EL (cell line): Measurements from ENCODE around the gene CRNKL1.
A peak's percentile ranks its signal among the peaks of the same experiment; 100 is the strongest.
"Not testable (repeated sequence)": the region's sequence is repeated elsewhere in the genome, so short reads cannot be mapped to it uniquely, and the experiment has no call there.

ENCODE experiments used
- DNase-seq: peaks from one replicate; pipeline ENCODE4 v3.0.0-alpha.2; 2016

Gene CRNKL1

DNA sequence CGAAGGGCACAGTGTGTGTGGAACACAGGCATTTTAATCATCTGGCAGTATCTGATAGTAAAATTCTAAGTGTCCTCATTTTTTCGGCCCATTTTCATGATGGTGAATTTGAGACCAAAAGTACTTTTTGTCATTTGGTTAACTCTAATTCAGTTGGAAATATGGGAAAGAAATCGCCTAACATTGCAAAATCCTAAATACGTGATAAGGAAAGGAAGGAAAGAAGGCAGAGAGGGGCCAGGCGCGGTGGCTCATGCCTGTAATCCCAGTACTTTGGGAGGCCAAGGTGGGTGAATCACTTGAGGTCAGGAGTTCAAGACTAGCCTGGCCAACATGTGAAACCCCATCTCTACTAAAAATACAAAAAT, 48.3 kb downstream of the CRNKL1 start:
- not testable (repeated sequence) for DNase-seq

- DNase-seq = no peak
Measured at GRCh38 chr20:20003031-20003954, 49.0 kb downstream of the CRNKL1 start.

DNA sequence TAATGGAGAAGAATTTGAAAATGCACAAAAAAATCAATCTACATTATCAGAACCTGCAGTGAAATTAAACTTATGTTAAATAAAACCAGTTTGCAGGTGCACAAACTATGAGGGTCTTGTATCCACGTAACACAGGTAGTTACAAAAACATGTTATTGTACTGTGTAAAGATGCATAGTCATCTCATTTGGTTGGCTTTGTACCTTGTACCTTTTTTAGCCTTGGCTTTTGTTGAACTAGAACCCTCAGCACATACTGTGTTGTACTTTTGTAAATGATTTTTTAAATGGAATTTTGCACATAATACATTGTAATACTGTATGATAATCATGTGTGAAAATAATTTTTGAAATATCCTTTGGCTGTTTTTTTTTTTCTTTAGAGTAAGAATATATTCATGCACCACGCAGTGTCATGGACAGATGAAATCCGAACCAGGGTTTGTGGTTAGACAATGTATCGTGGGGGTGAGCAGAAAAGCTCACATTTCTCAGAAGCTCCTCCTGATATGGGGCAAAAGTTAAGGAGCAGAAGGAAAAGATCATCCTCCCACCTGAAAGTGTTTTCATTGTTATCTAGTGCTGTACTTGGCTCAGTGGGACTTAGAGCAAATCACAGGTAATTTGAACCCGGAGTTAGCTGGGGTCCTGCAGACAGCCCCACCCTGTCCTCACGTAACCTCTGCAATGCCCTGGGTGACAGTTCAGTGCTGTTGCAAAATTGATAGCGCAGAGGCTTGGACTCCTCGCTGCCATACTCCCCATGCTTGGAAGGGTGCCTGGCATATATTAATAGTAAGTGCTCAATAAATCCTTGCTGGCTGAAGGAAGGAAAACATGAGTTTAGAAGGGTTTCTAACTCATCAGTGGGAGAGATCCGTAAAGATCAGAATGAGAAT, 49.9 kb downstream of the CRNKL1 start:
- DNase-seq = no peak

DNA sequence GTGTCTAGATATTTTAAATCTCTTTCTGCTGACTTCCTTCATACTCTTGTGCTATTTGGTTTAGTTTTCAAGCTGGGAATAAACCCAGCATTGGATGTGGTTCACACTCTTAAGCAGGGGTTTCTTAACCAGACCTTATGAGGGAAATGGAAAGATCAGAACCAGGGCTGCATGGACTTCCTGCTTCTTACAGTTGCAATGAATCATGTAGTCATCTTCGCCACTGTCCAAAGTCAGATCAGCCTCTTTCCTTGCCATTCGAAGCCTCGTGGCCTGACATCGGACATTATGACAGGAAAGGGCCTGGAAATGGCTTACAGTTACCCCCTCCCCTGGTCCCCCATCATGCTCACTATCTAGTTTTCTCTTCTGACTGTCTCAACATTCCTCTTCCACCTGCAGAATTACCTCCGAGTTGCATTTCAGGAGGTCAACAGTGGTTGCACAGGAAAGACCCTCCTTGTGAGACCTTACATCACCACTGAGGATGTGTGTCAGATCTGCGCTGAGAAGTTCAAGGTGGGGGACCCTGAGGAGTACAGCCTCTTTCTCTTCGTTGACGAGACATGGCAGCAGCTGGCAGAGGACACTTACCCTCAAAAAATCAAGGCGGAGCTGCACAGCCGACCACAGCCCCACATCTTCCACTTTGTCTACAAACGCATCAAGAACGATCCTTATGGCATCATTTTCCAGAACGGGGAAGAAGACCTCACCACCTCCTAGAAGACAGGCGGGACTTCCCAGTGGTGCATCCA, 51.9 kb downstream of the CRNKL1 start:
- no peak for DNase-seq

DNA sequence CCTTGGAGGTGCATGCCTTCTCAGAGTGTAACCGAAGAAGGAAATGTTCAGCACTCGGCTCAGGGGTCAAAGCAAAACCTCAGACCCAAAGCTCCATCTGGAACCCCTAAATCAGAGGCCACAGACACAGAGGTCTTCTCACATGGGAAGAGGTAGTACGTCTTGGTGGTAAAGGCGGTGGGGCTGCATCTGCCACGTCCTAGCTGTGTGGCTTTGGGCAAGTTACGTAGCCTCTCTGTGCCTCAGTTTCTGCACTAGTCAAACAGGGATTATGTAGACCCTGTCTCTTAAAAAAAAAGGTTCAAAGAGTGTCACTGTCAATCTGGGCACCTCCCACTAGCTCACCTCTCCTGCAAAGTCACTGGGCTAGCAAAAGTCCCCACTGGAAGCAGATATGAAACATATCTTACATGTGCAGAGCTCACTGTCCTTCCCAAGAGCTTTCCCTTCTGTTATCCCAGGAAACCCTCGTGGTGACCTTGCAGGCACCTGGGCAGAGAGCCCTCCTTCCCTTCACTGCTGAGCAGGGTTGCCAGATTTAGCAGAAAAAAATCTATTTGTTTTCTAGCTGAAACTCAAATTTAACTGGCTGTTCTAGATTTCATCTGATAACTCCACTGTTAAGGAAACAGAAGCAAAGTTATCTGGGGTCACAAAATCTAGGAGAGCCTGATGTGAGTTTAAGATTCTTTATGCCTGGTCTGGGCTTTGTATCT, 53.1 kb downstream of the CRNKL1 start:
- DNase-seq = no peak

DNA sequence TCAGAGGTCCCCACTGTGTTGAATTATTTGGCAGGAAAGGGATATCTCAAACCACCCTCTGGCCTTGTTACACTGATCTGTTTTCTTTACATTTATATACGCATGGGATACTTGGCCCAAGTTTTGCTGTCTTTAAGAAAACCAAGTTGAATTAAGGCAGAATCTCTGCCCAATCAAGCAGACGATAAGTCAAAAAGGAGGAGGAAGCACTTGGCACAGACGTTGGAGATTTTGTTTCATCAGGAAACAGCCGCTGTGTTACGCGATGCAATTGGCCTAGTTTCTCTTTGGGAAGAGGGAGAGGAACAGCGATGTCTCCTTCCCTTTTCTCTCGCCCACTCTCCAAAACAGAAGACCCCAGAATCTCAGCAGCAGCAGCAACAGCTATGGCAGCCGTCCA, 55.3 kb downstream of the CRNKL1 start:
- no peak for DNase-seq

- DNase-seq = no peak
Measured at GRCh38 chr20:19996222-19996621, 56.0 kb downstream of the CRNKL1 start.

GRCh38 chr20:19995220-19995863, 56.9 kb downstream of the CRNKL1 start:
- peak; percentile 74 for DNase-seq

DNA sequence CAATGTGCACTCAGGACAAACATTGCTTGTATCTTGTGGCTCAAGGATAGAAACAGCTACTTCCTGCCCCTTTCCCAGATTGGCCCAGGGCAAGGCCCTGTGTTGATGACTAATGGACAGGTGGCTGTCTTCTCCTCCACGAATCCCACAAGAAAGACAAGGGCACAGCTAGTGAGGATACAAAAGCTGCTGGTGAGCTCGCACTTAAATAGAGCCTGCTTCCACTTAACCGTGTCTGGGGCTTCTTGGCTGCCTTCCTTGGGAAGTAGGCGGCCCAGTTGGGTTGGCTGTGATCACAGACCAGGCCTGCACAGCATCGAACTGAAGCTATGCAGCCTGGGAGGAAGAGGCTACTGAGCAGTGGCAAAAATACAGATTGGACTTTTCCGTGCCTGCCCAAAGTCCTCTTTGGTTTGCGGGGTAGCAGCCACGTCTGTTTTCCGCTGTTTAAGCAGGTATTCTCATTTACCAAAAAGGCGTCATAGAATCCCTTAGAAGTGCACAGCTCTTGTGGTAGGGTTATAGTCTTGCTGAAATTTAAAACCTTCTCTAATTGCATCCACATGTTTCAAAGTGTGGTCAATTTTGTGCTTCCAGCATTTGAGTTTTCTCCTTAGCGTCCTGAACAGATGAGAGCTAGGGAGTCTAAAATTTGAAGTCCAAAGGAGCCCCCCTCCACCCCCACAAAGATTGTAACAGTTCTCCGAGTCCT, 58.2 kb downstream of the CRNKL1 start:
- DNase-seq = peak; percentile 82

GRCh38 chr20:19992996-19993908, 59.0 kb downstream of the CRNKL1 start:
- DNase-seq = peak; percentile 99

GRCh38 chr20:19991854-19992253, 60.4 kb downstream of the CRNKL1 start:
- DNase-seq = no peak

GRCh38 chr20:19991308-19991707, 61.0 kb downstream of the CRNKL1 start:
- no peak for DNase-seq

- no peak for DNase-seq
Measured at GRCh38 chr20:19990850-19991249, 61.4 kb downstream of the CRNKL1 start.

- no peak for DNase-seq
Measured at GRCh38 chr20:19987046-19987445, 65.2 kb downstream of the CRNKL1 start.

DNA sequence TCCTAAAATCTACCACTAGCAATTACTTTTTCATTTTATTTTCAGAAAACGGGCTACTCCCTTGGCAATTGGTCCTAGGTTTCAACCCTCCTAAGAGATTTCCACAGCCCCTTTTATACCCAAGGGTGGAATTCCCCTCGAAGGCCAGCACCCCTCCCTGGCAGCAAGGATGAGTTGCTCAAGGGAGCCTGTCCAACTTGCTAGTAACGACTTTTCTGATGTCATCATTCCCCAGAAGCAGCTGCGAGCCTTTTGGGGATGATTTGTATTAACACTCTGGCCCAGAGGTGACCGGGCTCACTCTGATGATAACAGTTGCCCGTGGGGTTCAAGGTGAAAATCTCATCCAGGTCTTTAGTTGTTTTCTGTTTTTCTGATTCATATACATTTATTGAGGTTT, 65.8 kb downstream of the CRNKL1 start:
- peak; percentile 88 for DNase-seq
